DMS153 treated with DMSO at 0.1 percent for 48 hours (cell line): ENCODE results near the gene EP400.

Experiments used
- DNase-seq: peaks from one replicate; lab custom pipeline; 2025; ENCODE audit not compliant: unreplicated experiment; lab: John Stamatoyannopoulos, UW

Gene EP400

DNA sequence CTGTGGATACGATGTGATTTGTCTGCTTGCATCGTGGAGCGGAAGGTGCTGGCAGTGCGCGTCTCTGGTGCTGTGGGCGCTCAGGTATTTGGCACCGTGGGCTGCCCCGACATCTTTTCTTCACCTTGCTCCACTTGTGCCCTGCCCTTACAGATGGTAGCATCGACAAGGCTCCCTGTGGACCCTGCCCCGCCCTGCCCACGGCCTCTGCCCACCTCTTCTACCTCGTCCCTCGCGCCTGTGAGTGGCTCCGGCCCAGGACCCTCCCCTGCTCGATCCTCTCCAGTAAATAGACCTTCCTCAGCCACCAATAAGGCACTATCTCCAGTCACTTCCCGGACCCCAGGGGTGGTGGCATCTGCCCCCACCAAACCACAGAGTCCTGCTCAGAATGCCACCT is 36.6 kb downstream of the EP400 start:
- DNase-seq = no peak

DNA sequence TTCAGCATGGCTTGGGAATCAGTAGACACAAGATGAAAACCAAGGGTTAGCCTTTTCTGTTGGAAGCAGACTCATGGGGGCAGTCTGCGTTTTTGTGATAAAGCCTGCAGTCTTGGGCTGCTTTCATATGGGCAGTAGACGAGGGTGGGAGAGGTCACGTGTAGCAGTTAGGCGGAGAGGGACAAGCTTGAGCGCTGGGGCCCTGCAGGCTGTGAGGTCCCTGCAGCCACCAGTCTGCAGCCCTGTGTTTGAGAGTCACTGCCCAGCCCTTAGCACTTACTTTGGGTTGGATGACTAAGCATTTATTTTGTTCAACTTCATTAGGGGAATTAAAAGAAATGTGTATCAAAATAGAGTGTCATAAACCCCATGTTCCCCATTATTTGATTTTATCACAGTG is 37.2 kb downstream of the EP400 start:
- DNase-seq = no peak

DNA sequence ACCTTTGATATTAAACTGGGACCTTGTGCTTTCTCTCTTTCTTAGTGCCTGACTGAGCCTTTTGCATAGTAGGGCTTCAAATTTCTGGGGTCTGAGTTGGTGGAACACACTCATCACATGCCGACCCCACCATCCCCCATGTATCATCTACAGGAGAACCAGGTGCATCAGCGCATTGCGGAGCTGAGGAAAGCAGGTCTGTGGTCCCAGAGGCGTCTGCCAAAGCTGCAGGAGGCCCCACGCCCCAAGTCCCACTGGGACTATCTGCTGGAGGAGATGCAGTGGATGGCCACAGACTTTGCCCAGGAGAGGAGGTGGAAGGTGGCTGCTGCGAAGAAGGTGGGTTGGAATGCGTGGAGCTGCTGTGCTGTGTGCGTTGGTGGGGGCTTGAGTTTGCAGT is 37.8 kb downstream of the EP400 start:
- no peak for DNase-seq

DNA sequence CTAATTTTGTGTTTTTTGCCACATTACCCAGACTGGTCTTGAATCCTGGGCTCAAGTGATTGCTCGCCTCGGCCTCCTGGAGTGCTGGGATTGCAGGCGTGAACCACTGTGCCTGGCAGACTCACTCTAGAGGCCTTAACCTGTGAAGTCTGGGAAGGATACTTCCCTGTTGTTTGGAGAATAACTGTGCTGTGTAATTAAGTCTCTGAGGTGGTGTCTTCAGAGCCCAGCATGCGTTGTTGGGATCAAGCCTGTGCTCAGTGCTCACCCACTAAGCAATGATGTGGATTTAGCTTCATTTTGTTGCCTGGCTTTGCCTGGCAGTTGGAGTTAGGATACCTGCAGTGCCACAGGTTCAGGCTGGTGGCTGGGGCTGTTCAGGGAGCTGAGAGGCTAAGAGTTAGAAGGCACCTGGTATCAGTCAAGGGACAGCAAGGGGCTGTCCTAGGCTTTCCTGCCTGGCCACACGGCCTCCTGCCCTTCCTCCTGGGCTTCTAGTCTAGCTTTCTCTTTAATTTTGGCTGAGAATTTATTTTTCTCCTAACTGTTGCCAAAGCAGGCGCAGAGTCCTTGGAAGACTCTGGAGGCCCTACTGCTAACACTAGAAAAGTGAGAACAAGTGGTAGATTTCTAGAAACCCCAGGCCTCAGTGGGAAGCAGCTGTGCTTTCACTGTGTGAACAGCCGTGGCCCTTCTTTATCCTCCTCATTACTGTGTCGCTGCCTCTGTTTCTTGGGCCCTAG is 38.5 kb downstream of the EP400 start:
- no peak for DNase-seq

DNA sequence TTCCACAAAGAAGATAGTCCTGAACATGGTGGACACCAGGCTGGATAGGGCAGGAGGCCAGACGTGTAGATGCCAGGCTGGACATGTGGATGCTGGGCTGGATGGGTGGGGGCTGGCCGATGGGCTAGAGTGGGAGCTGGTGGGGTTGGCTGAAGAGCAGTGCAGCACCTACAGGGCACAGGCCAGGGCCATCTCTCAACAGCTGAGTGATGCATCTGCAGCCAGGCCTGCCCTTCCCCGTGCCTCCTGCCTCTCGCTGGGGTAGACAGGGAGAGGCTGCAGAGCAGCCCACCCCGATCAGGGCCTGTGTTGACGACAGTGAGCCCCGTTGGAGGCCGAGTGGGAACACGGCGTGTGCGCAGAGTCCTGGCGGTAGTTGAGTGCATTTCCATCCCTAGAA is 39.3 kb downstream of the EP400 start:
- DNase-seq = no peak

DNA sequence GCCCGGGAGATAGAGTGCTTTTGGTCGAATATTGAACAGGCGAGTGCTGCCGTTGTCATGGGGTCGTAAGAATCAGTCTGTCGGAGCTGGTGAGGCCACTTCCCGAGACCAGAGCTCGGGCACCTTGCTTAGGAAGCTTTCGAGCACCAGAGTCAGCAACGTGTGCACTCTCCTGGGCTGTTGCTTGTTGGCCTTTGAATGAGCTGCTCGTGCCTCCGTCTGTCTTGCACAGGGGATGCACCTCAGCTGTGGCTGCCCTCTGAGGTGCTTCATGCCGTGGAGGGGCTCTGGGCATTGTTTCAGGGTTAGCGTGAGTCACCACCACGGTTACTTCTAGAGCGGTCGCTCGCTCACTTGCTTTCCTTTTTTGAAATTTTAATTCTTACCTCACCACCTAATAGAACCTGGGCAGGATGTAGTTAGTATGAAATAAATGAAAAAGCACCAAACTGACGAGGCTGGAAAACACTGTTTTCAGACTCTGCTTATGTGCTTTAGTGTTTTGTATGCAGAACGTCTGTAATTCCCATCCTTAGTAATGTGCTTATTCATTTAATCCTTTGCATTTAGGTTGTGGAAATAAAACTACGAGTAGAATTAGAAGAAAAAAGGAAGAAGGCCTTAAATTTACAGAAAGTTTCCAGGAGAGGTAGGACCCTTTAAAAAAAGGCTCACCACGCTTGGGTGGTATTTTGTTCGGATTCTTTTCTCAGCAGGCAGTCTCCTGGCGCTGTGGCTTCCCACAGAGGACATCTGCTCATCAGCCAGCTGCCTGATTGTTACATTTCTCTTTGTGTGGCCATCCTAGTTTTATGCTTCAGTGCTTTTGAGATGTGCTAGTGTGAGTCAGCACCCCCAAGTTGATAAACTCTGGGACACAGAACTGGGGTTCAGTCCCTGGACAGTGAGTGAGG is 40.6 kb downstream of the EP400 start:
- no peak for DNase-seq

DNA sequence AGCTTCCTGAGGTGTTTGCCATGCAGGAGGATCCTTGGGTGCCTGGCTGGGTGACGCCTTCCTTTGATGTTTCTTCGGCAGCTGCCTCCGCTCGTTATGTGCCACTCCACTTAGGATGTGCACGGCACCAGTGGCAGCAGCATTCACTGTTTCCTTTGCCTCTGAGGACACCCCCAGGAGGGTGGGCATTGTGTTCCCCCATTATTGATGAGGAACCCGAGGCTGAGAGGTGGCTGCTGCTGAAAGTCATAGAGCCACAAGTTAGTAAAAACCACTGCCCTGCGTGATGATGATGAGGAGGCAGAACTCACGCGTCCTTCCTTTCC is 41.2 kb downstream of the EP400 start:
- no peak for DNase-seq

DNA sequence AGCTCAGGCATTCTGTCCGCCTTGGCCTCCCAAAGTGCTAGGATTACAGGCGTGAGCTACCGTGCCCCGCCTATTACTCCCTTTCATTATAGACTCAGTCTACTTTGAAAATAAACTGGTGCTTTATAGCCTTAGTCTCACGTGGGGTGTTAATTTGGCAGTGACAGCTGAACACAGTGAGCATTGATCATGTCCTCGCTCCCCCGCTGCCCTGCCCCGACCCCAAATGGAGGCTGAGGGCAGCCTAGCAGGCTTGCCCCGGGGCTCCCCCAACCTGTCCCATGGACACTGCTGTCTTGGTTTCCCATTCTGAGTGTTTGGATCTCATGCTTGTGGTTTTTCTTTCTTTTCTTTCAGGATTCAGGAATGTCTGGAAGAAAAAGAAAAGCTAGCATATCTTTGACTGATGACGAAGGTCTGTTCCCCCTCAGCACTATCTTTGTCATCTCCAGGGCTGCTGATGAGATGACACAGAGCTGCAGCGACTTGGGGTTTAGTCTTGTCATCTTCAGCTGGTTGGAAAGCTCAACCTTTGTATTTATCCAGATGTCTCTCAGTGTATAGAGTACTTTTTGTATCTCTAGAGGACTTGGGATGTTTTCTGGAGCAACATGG is 42.2 kb downstream of the EP400 start:
- no peak for DNase-seq

DNA sequence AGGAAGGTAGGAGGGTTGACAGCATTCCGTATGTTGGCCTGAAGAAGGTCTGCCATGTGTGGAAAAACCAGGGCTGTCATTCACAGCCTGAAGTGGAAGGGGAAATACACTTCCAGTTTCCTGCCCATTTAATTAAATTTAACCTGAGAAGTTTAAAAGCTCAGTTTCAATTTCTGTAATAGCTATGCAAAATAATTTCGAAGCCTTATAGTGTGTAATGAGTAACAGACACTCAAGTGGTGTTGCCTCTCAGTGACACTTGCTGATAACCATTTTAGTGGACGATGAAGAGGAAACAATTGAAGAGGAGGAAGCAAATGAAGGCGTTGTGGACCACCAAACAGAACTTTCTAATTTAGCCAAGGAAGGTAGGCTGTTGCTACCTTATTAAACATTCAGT is 44.8 kb downstream of the EP400 start:
- no peak for DNase-seq

DNA sequence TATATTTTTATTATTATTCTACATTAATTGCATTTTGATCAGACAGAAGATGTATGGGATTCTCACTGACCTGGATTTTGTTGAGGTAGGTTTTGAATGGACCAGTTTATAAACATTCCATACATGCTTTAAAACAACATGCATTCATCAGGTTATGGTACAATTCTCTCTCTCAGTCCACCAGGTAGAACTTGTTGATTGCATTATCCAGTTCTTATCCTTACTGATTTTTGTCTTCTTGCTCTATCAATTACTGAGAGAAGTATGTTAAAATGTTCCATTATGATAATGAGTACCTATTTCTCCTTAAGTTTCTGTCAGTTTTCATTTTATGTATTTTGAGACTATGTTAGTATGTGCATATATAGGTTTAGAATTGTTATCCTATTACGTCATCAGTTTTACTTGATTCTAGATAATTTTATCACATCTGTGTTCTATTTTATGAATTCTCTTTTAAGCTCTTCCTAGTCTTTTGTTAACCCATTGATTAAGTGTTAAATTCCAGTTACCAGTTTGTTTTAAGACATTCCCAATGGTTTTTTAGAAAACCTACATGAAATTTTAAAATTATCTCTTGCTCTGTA is 50.6 kb downstream of the EP400 start:
- no peak for DNase-seq

DNA sequence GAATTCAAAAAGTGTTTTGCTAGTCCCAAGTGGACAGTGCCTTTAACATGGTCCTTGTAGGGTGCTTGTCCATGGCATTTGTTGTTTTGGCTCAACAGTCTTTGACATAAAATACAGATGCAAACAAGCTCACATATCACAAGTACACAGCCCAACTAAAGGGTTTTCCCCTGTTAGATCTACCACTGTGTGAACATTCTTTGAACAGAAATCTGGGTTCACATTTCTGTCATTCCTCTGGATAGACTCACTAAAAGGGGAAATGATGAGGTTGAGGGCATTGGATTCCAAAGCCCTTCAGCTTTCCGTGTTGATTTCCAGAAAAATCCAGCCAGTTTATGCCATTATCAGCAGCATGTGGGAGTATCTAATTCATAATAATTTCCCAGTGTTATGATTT is 54.1 kb downstream of the EP400 start:
- DNase-seq = no peak

DNA sequence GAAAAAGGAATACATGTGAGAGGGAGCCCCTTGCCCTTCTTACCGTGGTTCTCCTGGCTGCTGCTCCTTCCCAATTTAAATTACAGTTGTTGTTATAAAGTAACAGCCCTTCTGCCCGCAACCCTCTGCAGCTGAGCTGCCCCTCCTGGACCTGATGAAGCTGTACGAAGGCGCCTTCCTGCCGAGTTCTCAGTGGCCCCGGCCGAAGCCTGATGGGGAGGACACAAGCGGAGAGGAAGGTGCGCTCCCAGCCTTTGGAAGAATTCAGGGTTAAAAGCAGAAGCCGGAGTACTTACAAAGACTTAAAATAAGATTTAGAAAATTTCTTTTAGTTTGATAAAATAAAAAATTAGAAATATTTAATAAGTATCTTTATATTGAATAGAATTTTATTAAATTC is 55.2 kb downstream of the EP400 start:
- DNase-seq = no peak

DNA sequence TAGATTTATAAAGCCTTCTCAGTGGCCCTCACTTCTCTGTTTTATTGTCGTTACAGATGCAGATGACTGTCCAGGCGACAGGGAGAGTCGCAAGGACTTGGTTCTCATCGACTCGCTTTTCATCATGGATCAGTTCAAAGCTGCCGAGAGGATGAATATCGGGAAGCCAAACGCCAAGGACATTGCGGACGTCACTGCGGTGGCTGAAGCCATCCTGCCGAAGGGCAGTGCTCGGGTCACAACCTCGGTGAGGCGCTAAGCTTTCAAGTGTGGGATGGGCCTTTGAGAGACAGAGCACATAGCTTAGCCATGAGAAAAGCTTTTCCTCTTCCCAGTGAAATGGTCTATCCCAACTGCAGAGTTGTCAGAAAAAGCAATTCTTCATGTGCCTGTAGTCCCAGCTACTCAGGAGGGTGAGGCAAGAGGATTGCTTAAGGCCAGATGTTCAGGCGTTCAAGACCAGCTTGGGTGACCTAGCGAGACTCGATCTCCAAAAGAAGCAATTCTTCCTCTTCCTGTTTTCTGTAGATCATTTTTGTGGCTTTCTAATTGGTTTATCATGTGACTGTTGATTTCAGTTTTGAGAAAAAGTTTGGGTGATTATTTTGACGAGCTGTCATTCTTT is 56.4 kb downstream of the EP400 start:
- no peak for DNase-seq

DNA sequence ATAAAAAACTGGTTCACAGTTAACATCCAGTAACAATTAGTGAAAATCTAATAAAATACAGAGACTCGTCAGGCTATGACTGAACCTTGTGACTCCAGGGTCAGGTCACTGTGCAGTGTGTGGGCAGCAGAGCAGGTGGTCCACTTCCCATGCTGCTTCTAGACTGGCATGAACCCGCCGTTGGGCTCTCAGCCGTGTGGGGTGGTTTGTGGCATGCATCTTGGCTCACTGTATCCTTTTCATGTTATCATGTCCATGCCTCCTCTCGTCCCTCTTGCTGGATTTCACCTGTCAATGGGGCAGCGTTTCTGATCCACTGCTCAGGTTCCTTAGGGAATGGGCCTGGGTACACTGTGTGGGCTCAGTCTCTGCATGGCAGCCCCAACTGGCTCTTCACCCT is 57.3 kb downstream of the EP400 start:
- no peak for DNase-seq

DNA sequence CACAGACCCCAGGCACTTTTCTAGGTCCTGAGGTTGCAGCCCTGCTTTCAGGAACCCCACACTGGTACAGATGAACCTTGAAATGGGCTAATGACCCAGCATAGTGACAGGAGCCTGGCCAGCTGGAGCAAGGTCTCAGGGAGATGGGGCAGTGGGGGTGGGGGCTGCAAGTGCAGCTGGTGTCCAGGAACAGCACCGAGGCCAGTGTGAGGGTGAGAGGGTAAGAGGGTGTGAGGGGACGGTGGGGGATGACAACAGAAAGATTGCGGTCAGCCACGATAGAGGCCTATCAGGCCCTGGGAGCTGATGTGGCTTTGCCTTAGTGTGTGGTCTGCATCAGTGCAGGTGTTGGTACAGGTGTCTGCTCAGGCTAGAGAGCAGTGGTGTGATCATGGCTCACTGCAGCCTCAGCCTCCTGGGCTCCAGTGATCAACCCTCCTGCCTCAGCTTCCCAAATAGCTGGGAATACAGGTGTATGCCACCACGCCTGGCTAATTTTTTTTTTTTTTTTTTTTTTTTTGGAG is 59.7 kb downstream of the EP400 start:
- no peak for DNase-seq

DNA sequence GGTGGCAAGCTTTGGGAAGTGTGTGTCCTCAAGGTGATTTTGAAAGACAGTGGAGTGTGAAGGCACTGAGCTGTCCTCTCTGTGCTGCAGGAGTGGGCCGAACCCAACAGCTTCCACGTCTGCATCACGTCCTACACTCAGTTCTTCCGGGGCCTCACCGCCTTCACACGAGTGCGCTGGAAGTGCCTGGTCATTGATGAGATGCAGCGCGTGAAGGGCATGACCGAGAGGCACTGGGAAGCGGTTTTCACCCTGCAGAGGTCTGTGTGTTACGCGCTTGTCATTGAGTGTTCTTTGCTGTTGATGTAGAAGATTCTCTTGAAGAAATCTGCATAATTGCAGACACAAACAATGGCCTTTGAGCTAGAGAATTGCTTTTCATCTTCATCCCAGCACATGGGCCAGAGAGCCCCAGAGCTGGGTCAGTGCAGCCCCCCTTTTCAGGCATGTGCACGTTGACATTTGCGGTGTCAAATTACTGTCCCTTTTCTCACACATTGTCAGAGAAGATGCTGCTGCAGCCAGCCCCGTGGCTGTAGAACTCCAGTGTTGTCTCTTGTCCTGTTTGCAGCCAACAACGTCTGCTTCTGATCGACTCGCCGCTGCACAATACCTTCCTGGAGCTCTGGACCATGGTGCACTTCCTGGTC is 63.3 kb downstream of the EP400 start:
- DNase-seq = no peak

DNA sequence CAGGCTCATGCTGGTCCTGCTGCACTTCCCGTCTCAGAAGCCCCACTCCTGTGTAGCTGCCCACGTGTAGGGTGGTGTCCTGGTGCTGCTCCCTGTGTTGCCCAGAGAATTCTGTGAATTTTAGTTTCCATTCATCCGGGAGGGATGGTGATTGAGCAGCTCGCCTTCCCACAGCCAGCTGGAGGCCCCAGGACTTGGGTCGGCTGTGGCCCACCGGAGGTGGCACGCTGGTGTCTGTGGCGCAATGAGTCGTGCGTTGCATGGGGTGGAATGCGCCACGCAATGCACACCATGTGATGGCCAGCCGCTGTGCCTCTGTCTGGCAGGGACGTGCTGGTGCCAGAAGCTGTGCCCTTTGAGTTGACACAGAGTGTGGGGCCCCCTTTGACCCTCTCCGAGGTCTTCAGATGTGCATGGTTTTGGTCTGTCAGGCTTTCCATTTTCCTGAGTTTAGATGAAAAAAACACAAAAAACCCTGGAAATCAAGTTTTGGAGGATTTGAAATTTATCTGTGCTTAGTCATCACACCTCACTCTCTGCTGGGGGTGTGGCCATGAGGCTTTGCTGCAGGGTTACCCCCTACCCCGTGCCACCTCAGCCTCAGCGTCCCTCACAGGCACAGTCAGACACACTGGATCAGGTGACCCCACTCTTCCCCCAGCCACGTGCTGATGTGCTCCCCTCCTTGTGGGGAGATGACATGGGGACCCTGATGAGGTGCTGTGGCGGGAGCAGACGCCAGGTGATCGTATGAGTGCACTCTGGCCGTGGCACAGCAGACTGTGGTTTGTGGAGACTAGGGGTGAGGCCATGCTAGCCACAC is 64.6 kb downstream of the EP400 start:
- DNase-seq = no peak

DNA sequence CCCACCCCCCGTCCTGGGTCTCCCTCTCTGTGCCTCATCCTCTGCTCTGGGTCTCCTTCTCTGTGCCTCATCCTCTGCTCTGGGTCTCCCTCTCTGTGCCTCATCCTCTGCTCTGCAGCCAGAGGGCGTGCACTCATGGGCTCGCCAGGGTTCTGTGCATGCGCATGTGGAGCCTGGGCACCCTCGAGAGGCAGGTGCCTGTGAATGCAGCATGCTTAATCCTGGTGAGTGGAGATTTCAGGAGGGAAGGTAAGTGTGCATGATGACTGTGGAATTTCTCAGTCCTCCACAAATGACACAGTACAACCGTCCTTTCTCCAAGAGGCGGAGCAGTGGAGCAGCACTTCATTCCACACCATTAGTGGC is 65.2 kb downstream of the EP400 start:
- no peak for DNase-seq

DNA sequence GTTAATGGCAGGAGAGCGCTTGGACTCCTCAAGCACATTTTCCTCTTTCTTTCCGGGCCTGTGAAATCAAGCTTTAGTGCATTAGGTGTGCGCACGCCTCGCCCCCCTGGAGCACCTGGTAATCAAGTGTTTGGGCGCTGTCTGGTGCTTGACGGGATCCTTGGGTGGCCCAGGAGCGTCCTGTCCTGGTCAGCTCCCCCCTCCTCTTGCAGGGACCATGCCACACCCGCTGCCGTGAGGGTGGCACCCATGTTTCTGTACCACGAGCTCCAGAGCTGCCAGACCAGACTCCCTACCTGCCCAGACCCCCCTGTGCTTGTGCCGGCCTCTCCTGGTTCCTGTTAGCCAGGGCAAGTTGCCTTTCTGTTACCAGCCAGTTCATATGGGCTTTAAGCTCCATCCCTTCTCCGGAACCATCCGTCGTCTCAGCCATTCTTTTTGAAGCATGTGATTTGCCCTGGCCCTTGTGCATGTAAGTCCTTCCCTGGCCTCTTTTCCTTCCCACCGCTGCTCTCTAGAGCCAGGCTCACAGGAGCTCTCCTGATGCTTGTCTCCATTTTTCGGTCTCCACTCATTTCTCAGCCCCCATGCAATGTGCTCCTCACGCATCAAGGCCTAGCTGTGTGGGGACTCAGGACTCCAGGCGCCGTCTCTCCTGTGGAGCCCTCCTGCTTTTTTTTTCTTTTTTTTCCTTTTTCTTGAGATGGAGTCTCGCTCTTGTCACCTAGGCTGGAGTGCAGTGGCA is 66.1 kb downstream of the EP400 start:
- DNase-seq = no peak
